NB4 (cell line): ENCODE results near the gene PWWP3B.

Experiments
- DNase-seq: peaks from one replicate; pipeline ENCODE4 v3.0.0; 2010; ENCODE audit warnings: low read depth
- H3K4me3 ChIP-seq: one replicate; pipeline ENCODE4 v1.5.1; 2011; ENCODE audit warnings: mild to moderate bottlenecking, low read depth, low read length, moderate library complexity
- MAX ChIP-seq: IDR thresholded peaks from 2 replicates; pipeline ENCODE4 v1.6.1; 2011; ENCODE audit warnings: low read depth, low read length
- MYC ChIP-seq: IDR thresholded peaks from 2 replicates; pipeline ENCODE4 v1.6.1; 2011; ENCODE audit warnings: low read depth, low read length
- POLR2A ChIP-seq: IDR thresholded peaks from 2 replicates; pipeline ENCODE4 v1.6.1; 2011; ENCODE audit warnings: mild to moderate bottlenecking; ENCODE audit not compliant: insufficient read length; ENCODE audit errors: extremely low read depth
- TF ChIP-seq, protein P1 (sequence below): IDR thresholded peaks from one replicate; pipeline ENCODE4 v1.5.1; 2012; ENCODE audit warnings: low read depth, low read length

PWWP3B gene

DNA sequence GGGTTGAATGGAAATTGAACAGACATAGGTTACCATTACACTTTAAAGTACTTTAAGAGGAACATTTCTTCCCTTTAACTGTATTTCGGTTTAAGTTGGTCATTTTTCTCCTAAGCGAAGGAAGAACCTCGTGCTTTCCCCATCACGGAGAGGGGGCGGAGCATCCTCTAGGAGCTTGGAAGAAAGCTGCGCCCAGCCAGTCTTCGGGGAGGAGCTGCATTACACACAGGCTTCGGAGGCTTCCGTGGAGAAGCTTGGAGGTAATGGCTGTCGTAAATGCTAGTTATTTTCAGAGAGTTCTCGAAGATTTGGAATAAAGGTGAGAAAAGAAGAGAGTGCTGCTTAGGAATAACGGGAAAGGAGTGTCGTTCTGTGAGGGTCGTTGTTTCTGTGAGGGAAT lies at the start of gene PWWP3B:
TSS of gene PWWP3B (plus strand) at position 199 of the 400 bp plus-strand sequence. CDS start 37,128 bp downstream, outside the sequence.
- no peak within 1 kb of the TSS for H3K4me3 ChIP-seq
- DNase-seq, result no peak
- no peak for TF ChIP-seq MAX
- TF ChIP-seq POLR2A, result no peak
- TF ChIP-seq, protein P1, sequence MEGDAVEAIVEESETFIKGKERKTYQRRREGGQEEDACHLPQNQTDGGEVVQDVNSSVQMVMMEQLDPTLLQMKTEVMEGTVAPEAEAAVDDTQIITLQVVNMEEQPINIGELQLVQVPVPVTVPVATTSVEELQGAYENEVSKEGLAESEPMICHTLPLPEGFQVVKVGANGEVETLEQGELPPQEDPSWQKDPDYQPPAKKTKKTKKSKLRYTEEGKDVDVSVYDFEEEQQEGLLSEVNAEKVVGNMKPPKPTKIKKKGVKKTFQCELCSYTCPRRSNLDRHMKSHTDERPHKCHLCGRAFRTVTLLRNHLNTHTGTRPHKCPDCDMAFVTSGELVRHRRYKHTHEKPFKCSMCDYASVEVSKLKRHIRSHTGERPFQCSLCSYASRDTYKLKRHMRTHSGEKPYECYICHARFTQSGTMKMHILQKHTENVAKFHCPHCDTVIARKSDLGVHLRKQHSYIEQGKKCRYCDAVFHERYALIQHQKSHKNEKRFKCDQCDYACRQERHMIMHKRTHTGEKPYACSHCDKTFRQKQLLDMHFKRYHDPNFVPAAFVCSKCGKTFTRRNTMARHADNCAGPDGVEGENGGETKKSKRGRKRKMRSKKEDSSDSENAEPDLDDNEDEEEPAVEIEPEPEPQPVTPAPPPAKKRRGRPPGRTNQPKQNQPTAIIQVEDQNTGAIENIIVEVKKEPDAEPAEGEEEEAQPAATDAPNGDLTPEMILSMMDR, result no peak
- no peak for TF ChIP-seq MYC

- H3K4me3 ChIP-seq, result no peak overlapping the region
- TF ChIP-seq MAX (no peak), POLR2A (no peak), MYC (no peak)
- TF ChIP-seq, protein P1, result no peak
- no peak for DNase-seq
Measured at GRCh38 chrX:106139048-106139447, 29.1 kb upstream of the PWWP3B start.

DNA sequence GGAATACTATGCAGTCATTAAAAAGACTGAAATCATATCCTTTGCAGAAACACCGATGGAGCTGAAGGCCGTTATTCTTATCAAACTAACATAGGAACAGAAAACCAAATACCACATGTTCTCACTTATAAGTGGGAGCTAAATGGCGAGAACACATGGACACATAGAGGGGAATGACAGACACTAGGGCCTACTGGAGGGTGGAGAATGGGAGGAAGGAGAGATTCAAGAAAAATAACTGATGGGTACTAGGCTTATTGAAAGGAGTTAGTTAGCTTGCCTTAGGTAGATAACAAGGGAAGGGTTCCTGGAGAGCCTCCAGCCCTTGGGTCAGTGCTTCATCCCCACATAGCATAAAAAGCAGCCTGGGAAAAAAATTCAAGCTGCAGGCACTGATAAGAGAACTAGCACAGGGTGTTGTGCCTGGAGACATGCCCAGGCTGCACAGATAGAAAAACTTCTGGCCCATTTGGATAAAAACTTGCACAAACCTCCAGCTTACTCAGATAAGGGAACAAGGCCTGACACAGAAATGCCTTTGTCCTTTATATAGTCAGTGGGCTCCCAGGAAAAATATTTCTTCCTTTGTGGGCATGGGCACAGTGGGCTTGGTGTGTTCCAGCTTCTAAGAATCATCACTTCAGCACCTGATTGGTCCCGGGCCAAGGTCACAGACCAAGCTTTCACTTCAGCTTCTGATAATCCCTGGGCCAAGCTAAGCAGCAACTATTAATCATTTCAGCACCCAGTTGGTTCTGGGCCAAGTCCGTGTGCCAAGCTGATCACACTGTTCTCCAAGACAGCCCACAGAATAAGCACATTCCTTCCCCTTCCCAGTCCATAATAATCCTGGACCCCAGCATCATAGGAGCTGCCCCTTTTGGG lies 23.1 kb upstream of the PWWP3B start:
- DNase-seq, result no peak
- no peak overlapping the region for H3K4me3 ChIP-seq
- TF ChIP-seq MAX, result no peak
- no peak for TF ChIP-seq MYC
- TF ChIP-seq POLR2A, result no peak
- TF ChIP-seq, protein P1, result no peak

- no peak overlapping the region for H3K4me3 ChIP-seq
- no peak for DNase-seq
- TF ChIP-seq POLR2A (no peak), MAX (no peak), MYC (no peak)
- TF ChIP-seq, protein P1, result no peak
Measured at GRCh38 chrX:106150701-106151100, 17.4 kb upstream of the PWWP3B start.

DNA sequence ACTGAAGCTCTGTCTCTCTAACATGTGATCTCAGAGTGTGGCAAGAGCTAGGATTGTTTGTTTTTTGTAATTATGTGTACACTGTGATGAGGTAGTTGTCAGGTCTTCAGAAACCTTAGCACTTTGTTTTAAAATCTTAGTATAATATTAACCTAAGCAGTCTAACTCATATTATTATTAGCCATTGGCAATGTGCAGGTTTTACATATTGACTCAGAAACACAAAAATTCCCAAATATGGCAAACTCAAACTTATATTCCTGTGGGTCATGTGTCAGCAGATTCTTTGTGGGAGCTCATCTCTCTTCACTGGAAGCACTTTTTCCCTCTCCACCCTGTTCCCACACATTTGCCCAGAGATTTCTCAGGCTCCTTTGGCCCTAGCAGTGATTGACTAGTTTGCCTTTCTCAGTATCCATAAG lies 8.2 kb upstream of the PWWP3B start:
- H3K4me3 ChIP-seq, result no peak overlapping the region
- no peak for DNase-seq
- TF ChIP-seq, protein P1, result no peak
- TF ChIP-seq MAX, result no peak
